Uterus (tissue), 4 donors: Measurements from ENCODE around the gene CTDP1. TPM values are rescaled to one million over a fixed set of nuclear protein-coding genes. Genes with fewer than 3 reads are reported as not detected.

Experiments
- DNase-seq, 2 donors: peaks; one replicate each; pipeline ENCODE4 v3.0.0-alpha.2; 2019 to 2020
- H3K27ac ChIP-seq, 2 donors: fragments of 200-600 bp; sonication (generic); 1 replicate in 1 of 2; 2 replicates in 1 of 2; pipeline ENCODE4 v1.5.1; 2016 to 2018
- H3K27me3 ChIP-seq, 2 donors: fragments of 200-600 bp; sonication (generic); one replicate each; pipeline ENCODE4 v1.5.1; 2018 to 2019; ENCODE audit warnings: control low read depth in 1 of 2
- H3K36me3 ChIP-seq, 2 donors: fragments of 200-600 bp; sonication (generic); one replicate each; pipeline ENCODE4 v1.5.1; 2019; ENCODE audit warnings: control low read depth in 1 of 2
- H3K4me1 ChIP-seq, 2 donors: fragments of 200-600 bp; sonication (generic); one replicate each; pipeline ENCODE4 v1.5.1; 2018 to 2019; ENCODE audit warnings: control low read depth in 1 of 2
- H3K4me3 ChIP-seq, 2 donors: fragments of 200-600 bp; sonication (generic); 1 replicate in 1 of 2; 2 replicates in 1 of 2; pipeline ENCODE4 v1.5.1; 2018 to 2019; ENCODE audit warnings: mild to moderate bottlenecking in 1 of 2
- H3K9me3 ChIP-seq, 2 donors: fragments of 200-600 bp; sonication (generic); one replicate each; pipeline ENCODE4 v1.5.1; 2019; ENCODE audit warnings: control low read depth in 1 of 2
- CTCF ChIP-seq, 4 experiments: fragments of 200-600 bp in 2 of 4; fragments of 450-650 bp in 2 of 4; sonication (generic) in 2 of 4; IDR thresholded peaks; one replicate each; pipeline ENCODE4 v1.5.1; 2016 to 2019; ENCODE audit warnings: antibody characterized with exemption in 4 of 4, mild to moderate bottlenecking in 2 of 4, moderate library complexity in 1 of 4
- POLR2A ChIP-seq, 2 donors: fragments of 450-650 bp; IDR thresholded peaks; one replicate each; pipeline ENCODE4 v1.6.1; 2016; ENCODE audit warnings: antibody characterized with exemption in 2 of 2, mild to moderate bottlenecking in 1 of 2, moderate library complexity in 1 of 2
- intact Hi-C: fragments of 100-400 bp; cut with DNase I; formaldehyde crosslinking; loops from one replicate; pipeline ENCODE4 v1.15.1; 2023; ENCODE audit warnings: low total_unique reads
- total RNA-seq, 4 donors: library from RNA; depleted of rRNA in 3 of 4; stranded (reverse); fragments of >200 nt in 3 of 4; gene quantifications; one replicate each; pipeline versions ENCODE4 v1.1.0 to v1.2.4, GENCODE V29; 2014 to 2023
- donor health status: DM: yes; HTN: yes; CAD: no.

CTDP1 gene
- total RNA-seq, 4 donors from 2014 or later: 6.2 to 22.5 (median 20.4) TPM

- DNase-seq: no peak
- Histone ChIP-seq H3K27ac (no peak overlapping the region), H3K27me3 (peaks cover 4 to 17% of the 10 kb centered on the region in 2 donors), H3K9me3 (no peaks in the 10 kb centered on the region), H3K4me1 (peaks cover 0 to 19% of the 10 kb centered on the region in 2 donors), H3K36me3 (no peaks in the 10 kb centered on the region), H3K4me3 (no peak overlapping the region)
- intact Hi-C loops: no loop called here
- TF ChIP-seq CTCF (IDR thresholded peaks at IDR 0.05) (no peak), POLR2A (IDR thresholded peaks at IDR 0.05) (no peak)
Observed at GRCh38 chr18:79800371-79801180, 121.0 kb downstream of the CTDP1 start.

- intact Hi-C loops: no loop called here
- DNase-seq: no peak
- Histone ChIP-seq H3K36me3 (no peaks in the 10 kb centered on the region), H3K4me1 (peaks cover 0 to 19% of the 10 kb centered on the region in 2 donors), H3K9me3 (no peaks in the 10 kb centered on the region), H3K27me3 (peaks cover 4 to 17% of the 10 kb centered on the region in 2 donors), H3K27ac (no peak overlapping the region), H3K4me3 (no peak overlapping the region)
- no peak for TF ChIP-seq POLR2A (IDR thresholded peaks at IDR 0.05)
- TF ChIP-seq CTCF (IDR thresholded peaks at IDR 0.05): no peak
Observed at GRCh38 chr18:79801217-79801616, 121.6 kb downstream of the CTDP1 start.

DNA sequence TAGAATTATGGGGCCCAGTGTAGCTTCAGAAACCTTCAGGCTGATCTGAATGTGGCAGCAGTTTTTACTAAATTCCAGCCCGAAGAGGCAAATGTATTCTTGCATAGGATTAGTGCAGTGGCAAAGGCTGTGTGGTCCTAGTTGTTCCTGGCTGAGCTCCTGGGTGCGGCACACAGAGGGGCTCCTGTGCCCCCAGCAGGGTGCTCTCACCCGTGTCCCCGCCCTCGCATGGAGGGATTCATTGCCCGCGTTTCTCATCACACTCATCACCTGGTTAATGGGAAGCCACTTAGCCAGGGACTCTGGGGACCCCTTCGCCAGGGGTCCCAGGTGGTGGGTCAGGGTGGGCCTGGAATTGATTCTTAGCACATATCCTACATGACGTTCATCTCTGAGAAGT lies 122.0 kb downstream of the CTDP1 start:
- Histone ChIP-seq H3K27ac (no peak overlapping the region), H3K27me3 (peaks cover 4 to 17% of the 10 kb centered on the region in 2 donors), H3K4me3 (no peak overlapping the region), H3K36me3 (no peaks in the 10 kb centered on the region), H3K9me3 (no peaks in the 10 kb centered on the region), H3K4me1 (peaks cover 0 to 19% of the 10 kb centered on the region in 2 donors)
- no peak for DNase-seq
- intact Hi-C loops: no loop called here
- TF ChIP-seq CTCF (IDR thresholded peaks at IDR 0.05) (no peak), POLR2A (IDR thresholded peaks at IDR 0.05) (no peak)

DNA sequence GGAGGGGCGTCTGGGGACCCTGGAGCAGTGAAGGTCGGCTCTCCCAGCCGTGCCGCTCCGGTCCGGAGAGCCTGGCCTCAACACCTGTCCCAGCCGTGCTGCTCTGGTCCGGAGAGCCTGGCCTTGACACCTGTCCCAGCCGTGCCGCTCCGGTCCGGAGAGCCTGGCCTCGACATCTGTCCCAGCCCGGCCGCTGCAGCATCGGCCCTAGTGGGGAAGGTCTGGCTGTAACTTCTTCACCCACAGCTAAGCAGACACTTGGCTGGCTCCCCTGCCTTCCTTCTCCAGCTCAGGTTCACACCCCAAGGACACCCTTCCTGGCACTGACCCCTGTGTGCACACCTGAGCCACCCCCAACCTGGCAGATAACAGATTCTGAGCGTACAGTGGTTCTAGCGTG lies 122.7 kb downstream of the CTDP1 start:
- Histone ChIP-seq H3K27me3 (peaks cover 4 to 17% of the 10 kb centered on the region in 2 donors), H3K36me3 (no peaks in the 10 kb centered on the region), H3K27ac (no peak overlapping the region), H3K4me3 (no peak overlapping the region), H3K9me3 (no peaks in the 10 kb centered on the region), H3K4me1 (peaks cover 0 to 19% of the 10 kb centered on the region in 2 donors)
- DNase-seq: no peak
- no peak for TF ChIP-seq CTCF (IDR thresholded peaks at IDR 0.05)
- TF ChIP-seq POLR2A (IDR thresholded peaks at IDR 0.05): no peak
- intact Hi-C loops: no loop called here

- intact Hi-C loops: no loop called here
- Histone ChIP-seq H3K27ac (no peak overlapping the region), H3K27me3 (peaks cover 2 to 15% of the 10 kb centered on the region in 2 donors), H3K4me3 (no peak overlapping the region), H3K4me1 (peaks cover 0 to 7% of the 10 kb centered on the region in 2 donors), H3K36me3 (no peaks in the 10 kb centered on the region), H3K9me3 (no peaks in the 10 kb centered on the region)
- no peak for TF ChIP-seq CTCF (IDR thresholded peaks at IDR 0.05)
- TF ChIP-seq POLR2A (IDR thresholded peaks at IDR 0.05): no peak
- no peak for DNase-seq
Observed at GRCh38 chr18:79803611-79804051, 124.0 kb downstream of the CTDP1 start.
